ENCODE data around the gene NLRP7. TPM values are rescaled to one million over a fixed set of nuclear protein-coding genes. Genes with fewer than 3 reads are reported as not detected.
"Not testable (repeated sequence)": the region's sequence is repeated elsewhere in the genome, so short reads cannot be mapped to it uniquely, and the experiment has no call there.

Gene NLRP7
- not detected for total RNA-seq

DNA sequence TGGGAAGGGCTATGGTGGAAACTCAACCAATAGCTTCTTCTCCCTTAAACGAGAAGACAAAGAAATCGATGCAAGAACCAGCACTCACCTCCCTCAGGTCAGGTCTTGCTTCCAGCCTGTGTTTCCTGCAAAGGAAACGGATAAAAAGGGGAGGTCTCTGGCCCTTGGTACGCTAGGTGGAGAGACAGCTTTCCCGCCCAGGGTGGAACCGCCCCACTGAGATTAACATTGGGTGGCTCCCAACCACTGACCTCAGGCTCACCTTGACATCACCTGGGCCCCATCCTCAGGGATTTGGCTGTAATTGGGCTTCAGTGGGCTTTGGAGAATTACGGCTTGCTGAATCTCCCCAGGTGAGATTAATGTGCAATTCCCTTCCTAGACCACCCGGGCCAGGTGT, at the start of gene NLRP7:
Gene NLRP7 (minus strand): TSS at position 150 of the 400 bp plus-strand sequence.
- Histone ChIP-seq H3K27me3 (no peaks in the 10 kb centered on the region), H3K9me3 (no peaks in the 10 kb centered on the region), H3K27ac (no peak within 1 kb of the TSS), H3K4me3 (replicated peaks in 1 of 3) (no peak within 1 kb of the TSS), H3K36me3 (no peaks in the 10 kb centered on the region), H3K4me1 (no peaks in the 10 kb centered on the region)
- WGBS, 2 donors, result 86 to 92% methylated on average over 7 to 8 of the region's 8 CpGs
- intact Hi-C loops (cut with DNase I), result no loop called here
- no peak for DNase-seq
- TF ChIP-seq CTCF (IDR thresholded peaks at IDR 0.05) (no peak), POLR2A (IDR thresholded peaks at IDR 0.05) (no peak)

- no peak for TF ChIP-seq POLR2A (IDR thresholded peaks at IDR 0.05)
- TF ChIP-seq CTCF (IDR thresholded peaks at IDR 0.05), result no peak
- Histone ChIP-seq H3K9me3 (no peaks in the 10 kb centered on the region), H3K4me1 (no peaks in the 10 kb centered on the region), H3K27ac (no peak overlapping the region), H3K36me3 (no peaks in the 10 kb centered on the region), H3K27me3 (no peaks in the 10 kb centered on the region), H3K4me3 (replicated peaks in 1 of 3) (no peak overlapping the region)
- intact Hi-C loops (cut with DNase I), result no loop called here
- DNase-seq, result no peak
- 82 to 87% methylated on average over 3 of the region's 3 CpGs for WGBS, 2 donors
These were observed 48.2 kb upstream of the NLRP7 start for GRCh38 chr19:54995561-54995960.

- H3K36me3 ChIP-seq; H3K4me3 ChIP-seq (replicated peaks in 1 of 3); H3K4me1 ChIP-seq; H3K9me3 ChIP-seq; H3K27me3 ChIP-seq; intact Hi-C loops (cut with DNase I); DNase-seq; H3K27ac ChIP-seq: not testable (repeated sequence)
- 85 to 95% methylated on average over 10 to 11 of the region's 11 CpGs for WGBS, 2 donors
These were observed 42.2 kb upstream of the NLRP7 start for GRCh38 chr19:54989531-54989930.

- H3K27me3 ChIP-seq; H3K36me3 ChIP-seq; H3K27ac ChIP-seq; H3K4me3 ChIP-seq (replicated peaks in 1 of 3); intact Hi-C loops (cut with DNase I); H3K9me3 ChIP-seq; H3K4me1 ChIP-seq; DNase-seq: not testable (repeated sequence)
- 91 to 97% methylated on average over 7 to 15 of the region's 23 CpGs for WGBS, 2 donors
These were observed 35.2 kb upstream of the NLRP7 start for GRCh38 chr19:54982562-54982961.

- H3K36me3 ChIP-seq; H3K27ac ChIP-seq; DNase-seq; H3K9me3 ChIP-seq; intact Hi-C loops (cut with DNase I); H3K4me3 ChIP-seq (replicated peaks in 1 of 3); H3K4me1 ChIP-seq; H3K27me3 ChIP-seq: not testable (repeated sequence)
- 88 to 89% methylated on average over 19 of the region's 19 CpGs for WGBS, 2 donors
These were observed 26.1 kb upstream of the NLRP7 start for GRCh38 chr19:54973229-54974090.

GRCh38 chr19:54971446-54971845, 24.1 kb upstream of the NLRP7 start:
- DNase-seq; H3K9me3 ChIP-seq; intact Hi-C loops (cut with DNase I); H3K4me1 ChIP-seq; H3K36me3 ChIP-seq; H3K4me3 ChIP-seq (replicated peaks in 1 of 3); H3K27me3 ChIP-seq; H3K27ac ChIP-seq: not testable (repeated sequence)
- WGBS, 2 donors, result 71 to 73% methylated on average over 4 of the region's 5 CpGs

DNA sequence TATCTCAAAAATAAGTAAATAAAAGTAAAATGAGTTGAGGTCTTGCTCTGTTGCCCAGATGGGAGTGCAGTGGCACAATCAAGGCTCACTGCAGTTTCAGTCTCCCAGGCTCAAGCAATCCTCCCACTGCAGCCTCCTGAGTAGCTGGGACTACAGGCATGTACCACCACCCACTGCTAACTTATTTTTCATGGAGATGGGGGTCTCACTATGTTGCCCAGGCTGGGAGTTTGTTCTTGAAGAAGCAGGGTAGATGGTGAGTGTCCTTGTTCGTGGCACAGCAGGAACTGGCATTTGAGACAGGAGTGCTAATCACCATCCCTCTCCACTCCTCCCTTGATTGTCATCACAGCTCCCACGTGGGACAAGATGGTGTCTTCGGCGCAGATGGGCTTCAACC, 22.3 kb upstream of the NLRP7 start:
- H3K36me3 ChIP-seq, result no peaks in the 10 kb centered on the region
- H3K9me3 ChIP-seq, result no peaks in the 10 kb centered on the region
- no peak overlapping the region for H3K4me3 ChIP-seq (replicated peaks in 1 of 3)
- H3K27me3 ChIP-seq, result no peaks in the 10 kb centered on the region
- no peak for DNase-seq
- no peak overlapping the region for H3K27ac ChIP-seq
- no peak for TF ChIP-seq CTCF (IDR thresholded peaks at IDR 0.05)
- no peak for TF ChIP-seq POLR2A (IDR thresholded peaks at IDR 0.05)
- intact Hi-C loops (cut with DNase I), result no loop called here
- 63 to 73% methylated on average over 1 to 2 of the region's 4 CpGs for whole genome bisulfite sequencing, 2 donors
- no peaks in the 10 kb centered on the region for H3K4me1 ChIP-seq
